Measurements from ENCODE around the gene SHROOM3.

DNA sequence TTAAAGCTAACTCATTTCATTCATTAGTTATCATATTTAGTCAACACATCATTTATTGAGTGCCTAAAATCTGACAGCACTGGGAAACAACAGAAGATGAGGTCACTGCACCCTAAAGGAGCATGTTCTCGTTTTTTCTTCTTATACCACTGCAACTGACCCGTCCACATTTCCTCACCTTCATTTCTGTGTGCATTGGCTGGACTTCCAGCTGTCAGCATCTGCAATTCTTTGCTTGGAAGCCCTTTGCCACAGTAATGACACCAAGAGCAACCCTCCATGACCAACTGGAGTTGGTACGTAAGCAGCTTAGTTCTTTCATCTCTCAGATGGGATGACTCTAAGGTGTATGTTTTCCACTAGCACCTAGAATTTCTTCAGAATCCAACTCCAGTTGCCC is 13.2 kb downstream of the SHROOM3 start:
- TF ChIP-seq POLR2A (IDR thresholded peaks at IDR 0.05; ENCODE audit: low read depth) (no peak), POLR2AphosphoS5 (IDR thresholded peaks at IDR 0.05) (no peak)

All from esophagus muscularis mucosa (tissue), 2 donors.